ENCODE data around the gene ATP10A. TPM values are rescaled to one million over a fixed set of nuclear protein-coding genes. Genes with fewer than 3 reads are reported as not detected.

Gene ATP10A
- total and polyA plus RNA-seq, 2 of the 8 experiments (the other 6 are each of a cell fraction or from before 2014, with no cell fraction given), result 2.0 to 2.8 TPM

DNA sequence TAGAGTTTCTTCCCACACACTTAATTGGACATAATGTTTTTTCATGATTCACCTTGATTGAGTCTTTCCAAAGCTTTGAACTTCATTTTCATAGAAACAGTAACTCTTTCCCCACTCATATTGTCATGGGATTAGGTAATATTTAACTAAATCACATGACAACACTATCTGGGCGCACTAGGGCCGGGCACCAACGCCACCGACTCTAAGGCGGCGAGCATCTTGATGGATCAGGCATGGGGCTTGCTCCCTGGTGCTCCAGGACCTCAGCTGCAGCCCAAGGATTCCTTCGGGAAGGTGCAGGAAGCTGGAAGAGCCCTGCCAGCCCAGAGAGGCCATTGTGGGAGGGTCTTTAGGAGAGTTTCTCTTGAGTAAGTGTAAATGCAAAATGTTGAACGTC lies 231.2 kb downstream of the ATP10A start (continued):
- TF ChIP-seq CHD7 (IDR thresholded peaks at IDR 0.05; ENCODE audit: insufficient replicate concordance, low read length) (no peak), BRCA1 (IDR thresholded peaks at IDR 0.05; ENCODE audit: low read depth, low read length) (no peak), EP300 (IDR thresholded peaks at IDR 0.05; ENCODE audit: borderline replicate concordance in 1 of 2, low read depth in 2 of 2, low read length in 2 of 2) (no peak), KDM1A (IDR thresholded peaks at IDR 0.05; ENCODE audit: borderline replicate concordance, low read length) (no peak), CTBP2 (IDR thresholded peaks at IDR 0.05; ENCODE audit: borderline replicate concordance, insufficient read depth, insufficient read length, low read length) (no peak)

Data from H1 (cell line).